Measurements from ENCODE around the gene ZNF891.

Gene ZNF891

DNA sequence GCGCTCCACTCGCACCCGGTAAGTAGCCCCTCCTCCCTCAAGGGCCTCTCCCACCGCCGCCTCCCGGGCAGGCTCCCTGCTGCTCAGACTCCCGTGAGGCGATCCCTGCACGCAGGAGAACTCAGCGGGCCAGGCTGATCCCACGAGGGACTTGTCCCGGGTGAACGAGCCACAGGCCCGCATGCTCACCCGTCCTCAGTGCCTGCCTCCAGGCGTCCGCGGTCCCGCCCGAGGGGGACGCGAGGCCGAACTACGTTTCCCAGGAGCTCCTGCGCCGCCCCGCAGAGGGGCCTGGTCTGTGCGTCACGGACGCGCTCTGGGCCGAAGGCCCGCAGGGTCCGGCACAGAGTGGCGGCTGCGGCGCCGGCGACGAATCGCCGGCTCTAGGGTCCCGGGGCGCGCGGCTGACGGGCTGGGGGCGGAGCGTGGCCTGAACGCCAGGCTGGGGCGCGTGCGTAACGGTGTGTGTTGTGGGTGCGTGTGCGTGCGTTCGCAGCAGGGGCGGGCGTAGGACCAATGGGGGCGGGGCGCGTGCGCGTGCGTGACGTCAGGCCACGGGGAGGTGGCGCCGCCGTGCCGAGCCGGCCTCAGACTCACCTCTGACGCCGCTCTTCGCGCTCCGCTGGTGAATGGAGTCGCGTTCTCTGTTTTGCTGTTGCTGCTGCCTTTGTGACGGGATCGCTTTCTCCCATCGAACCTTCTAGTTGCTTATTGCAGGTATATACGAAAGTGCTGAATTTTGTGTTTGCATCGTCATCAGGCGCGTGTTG, at the start of gene ZNF891, which contains the start of gene ZNF10:
Gene ZNF891 (minus strand): TSS at position 237 of the 770 bp plus-strand sequence. CDS start 8,356 bp downstream, outside the sequence.
Gene ZNF10 (plus strand): TSS at position 590 of the 770 bp plus-strand sequence. CDS start 13,866 bp downstream, outside the sequence.
- peak; percentile 96 for DNase-seq (ENCODE audit: low spot score)
- TF ChIP-seq, protein P1, sequence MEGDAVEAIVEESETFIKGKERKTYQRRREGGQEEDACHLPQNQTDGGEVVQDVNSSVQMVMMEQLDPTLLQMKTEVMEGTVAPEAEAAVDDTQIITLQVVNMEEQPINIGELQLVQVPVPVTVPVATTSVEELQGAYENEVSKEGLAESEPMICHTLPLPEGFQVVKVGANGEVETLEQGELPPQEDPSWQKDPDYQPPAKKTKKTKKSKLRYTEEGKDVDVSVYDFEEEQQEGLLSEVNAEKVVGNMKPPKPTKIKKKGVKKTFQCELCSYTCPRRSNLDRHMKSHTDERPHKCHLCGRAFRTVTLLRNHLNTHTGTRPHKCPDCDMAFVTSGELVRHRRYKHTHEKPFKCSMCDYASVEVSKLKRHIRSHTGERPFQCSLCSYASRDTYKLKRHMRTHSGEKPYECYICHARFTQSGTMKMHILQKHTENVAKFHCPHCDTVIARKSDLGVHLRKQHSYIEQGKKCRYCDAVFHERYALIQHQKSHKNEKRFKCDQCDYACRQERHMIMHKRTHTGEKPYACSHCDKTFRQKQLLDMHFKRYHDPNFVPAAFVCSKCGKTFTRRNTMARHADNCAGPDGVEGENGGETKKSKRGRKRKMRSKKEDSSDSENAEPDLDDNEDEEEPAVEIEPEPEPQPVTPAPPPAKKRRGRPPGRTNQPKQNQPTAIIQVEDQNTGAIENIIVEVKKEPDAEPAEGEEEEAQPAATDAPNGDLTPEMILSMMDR (IDR thresholded peaks at IDR 0.05), result no peak
- peak within 1 kb of the TSS; percentile 73 to 97 for H3K27ac ChIP-seq
- peak within 1 kb of the TSS; percentile 90 for H3K4me3 ChIP-seq

DNA sequence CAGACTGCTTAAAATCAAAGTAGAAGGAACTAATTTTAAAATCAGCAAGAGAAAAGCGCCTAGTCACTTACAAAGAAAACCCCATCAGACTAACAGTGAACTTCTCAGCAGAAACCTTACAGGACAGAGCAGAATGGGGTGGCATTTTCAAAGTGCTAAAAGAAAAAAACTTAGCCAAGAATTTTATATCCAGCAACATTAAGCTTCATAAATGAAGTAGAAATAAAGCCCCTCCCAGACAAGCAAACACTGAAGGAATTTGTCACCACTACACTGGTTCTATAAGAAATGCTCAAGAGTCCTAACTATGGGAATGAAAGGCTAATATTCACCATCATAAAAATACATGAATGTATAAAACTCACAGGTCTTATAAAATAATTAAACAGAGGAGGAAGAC, 44.8 kb upstream of the ZNF891 start:
- TF ChIP-seq, protein P1 (IDR thresholded peaks at IDR 0.05), result no peak
- no peak for DNase-seq (ENCODE audit: low spot score)
- Histone ChIP-seq H3K27ac (no peak overlapping the region), H3K4me3 (no peak overlapping the region)

DNA sequence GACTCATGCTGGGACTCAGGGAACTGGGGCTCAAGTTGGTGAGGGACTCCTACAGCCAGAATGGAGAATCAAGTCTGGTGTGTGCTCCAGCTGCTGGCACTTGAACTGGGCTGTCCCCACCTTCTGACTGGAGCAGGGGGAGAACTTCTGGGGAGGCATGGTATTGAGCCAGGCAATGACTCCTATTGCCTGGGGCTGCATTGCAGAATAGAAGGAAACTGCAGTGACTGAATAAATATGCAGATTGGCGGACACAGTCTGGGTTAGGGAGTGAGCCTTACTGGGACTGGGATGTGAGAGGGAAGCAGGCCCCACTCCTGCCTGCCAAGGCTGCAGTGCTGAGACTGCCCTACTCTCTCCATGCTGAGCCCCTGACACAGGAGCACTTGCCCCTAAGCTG, 42.4 kb upstream of the ZNF891 start:
- TF ChIP-seq, protein P1 (IDR thresholded peaks at IDR 0.05), result no peak
- H3K4me3 ChIP-seq, result no peak overlapping the region
- no peak overlapping the region for H3K27ac ChIP-seq
- DNase-seq (ENCODE audit: low spot score), result no peak

DNA sequence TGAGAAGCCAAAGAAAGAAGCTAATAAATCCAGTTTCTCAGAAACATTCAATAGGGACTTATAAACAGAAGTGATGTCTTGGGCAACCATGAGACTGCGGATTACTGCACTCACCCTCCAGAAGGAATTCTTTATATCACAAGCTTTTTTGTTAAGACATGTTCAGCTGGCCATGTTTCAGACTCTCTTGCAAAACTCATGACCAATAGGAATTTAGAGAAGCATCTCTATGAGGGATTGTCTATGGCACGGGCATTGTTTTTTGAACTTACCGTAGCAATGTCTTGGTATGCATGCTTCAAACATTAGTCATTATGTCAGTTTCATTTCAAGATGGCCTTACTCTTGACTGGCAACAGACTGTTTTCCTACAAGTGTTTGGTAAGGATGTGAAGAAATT, 35.7 kb upstream of the ZNF891 start:
- Histone ChIP-seq H3K27ac (no peak overlapping the region), H3K4me3 (no peak overlapping the region)
- DNase-seq (ENCODE audit: low spot score), result no peak
- TF ChIP-seq, protein P1 (IDR thresholded peaks at IDR 0.05), result no peak

DNA sequence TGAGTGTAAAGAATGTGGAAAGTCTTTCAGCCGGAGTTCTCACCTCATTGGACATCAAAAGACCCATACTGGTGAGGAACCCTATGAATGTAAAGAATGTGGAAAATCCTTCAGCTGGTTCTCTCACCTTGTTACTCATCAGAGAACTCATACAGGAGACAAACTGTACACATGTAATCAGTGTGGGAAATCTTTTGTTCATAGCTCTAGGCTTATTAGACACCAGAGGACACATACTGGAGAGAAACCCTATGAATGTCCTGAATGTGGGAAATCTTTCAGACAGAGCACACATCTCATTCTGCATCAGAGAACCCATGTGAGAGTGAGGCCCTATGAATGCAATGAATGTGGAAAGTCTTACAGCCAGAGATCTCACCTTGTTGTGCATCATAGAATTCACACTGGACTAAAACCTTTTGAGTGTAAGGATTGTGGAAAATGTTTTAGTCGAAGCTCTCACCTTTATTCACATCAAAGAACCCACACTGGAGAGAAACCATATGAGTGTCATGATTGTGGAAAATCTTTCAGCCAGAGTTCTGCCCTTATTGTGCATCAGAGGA, 26.1 kb upstream of the ZNF891 start:
- Histone ChIP-seq H3K4me3 (peak overlapping the region; percentile 38), H3K27ac (no peak overlapping the region)
- TF ChIP-seq, protein P1 (IDR thresholded peaks at IDR 0.05), result no peak
- DNase-seq (ENCODE audit: low spot score), result no peak

DNA sequence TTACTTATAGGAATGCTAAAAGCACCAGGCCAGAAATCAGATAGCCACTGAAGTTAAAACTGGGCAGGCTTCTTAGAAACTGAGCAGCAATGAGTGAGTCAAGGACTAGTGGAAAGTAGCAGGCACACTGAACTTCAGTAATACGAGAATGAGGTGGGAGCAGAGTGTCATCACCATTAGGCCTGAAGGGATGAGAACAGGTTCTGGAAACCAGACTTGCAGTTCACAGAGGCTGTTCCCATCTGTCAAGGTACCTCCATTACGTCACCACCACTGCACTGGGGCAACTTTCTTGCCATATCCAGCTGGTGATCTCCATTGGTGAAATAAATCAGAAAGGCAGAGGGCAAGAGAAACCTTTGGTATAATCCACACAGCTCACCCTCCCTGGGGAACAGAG, 15.9 kb upstream of the ZNF891 start:
- TF ChIP-seq, protein P1 (IDR thresholded peaks at IDR 0.05), result no peak
- H3K4me3 ChIP-seq, result peak overlapping the region; percentile 32
- H3K27ac ChIP-seq, result no peak overlapping the region
- DNase-seq (ENCODE audit: low spot score), result no peak

DNA sequence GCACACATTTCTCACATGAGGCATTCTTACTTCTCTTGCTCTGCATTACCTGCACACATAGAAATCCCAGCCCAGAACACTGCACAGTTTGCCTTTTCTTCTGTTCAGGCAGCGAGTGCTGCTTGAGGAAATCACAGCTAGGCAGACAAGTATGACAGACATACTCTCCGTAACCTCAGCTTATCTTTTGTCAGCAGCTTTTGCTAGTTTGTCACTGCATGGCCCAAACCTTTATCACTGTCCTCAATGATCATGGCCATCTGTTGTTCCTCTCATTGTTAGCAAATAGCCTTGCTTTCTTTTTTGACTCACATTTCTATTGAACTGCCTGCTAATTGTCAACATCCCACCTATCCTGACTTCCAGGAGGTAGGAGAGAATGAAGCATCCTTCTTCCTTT, 5.7 kb upstream of the ZNF891 start:
- TF ChIP-seq, protein P1 (IDR thresholded peaks at IDR 0.05), result no peak
- Histone ChIP-seq H3K4me3 (no peak overlapping the region), H3K27ac (no peak overlapping the region)
- no peak for DNase-seq (ENCODE audit: low spot score)
